Fibroblast of lung (primary cell): ENCODE results near the gene ATP5PF.

Experiments used
- CTCF ChIP-seq, 2 donors: IDR thresholded peaks in 1 of 2; conservative IDR thresholded peaks in 1 of 2; 1 replicate in 1 of 2; 2 replicates in 1 of 2; pipeline ENCODE4 v1.5.1; 2011 to 2012; ENCODE audit warnings: low read length in 2 of 2, control low read depth in 1 of 2, inconsistent platforms in 1 of 2, low read depth in 1 of 2, mild to moderate bottlenecking in 1 of 2
- EZH2 ChIP-seq: IDR thresholded peaks from 2 replicates; pipeline ENCODE4 v1.5.1; 2012; ENCODE audit warnings: low read length, control low read depth, mild to moderate bottlenecking; ENCODE audit errors: missing control alignments

GRCh38 chr21:25760061-25760460 lies 25.4 kb upstream of the ATP5PF start:
- TF ChIP-seq CTCF (conservative IDR thresholded peaks at IDR 0.05 in 1 of 2, IDR thresholded peaks at IDR 0.05 in 1 of 2; ENCODE audit: low read depth in 1 of 2, low read length in 2 of 2) (no peak), EZH2 (no peak)
